Activated gamma-delta T cell treated with anti-CD3 and anti-CD28 coated beads, Interleukin-2, amount 50 U/mL, for 16 hours (primary cell): ENCODE measurements around the gene MRM2.

Experiments
- DNase-seq: peaks from one replicate; pipeline ENCODE4 v3.0.0-alpha.2; 2020; ENCODE audit warnings: low read depth

Gene MRM2

GRCh38 chr7:2247141-2247995 is 5.4 kb upstream of the MRM2 start:
- DNase-seq, result no peak

DNA sequence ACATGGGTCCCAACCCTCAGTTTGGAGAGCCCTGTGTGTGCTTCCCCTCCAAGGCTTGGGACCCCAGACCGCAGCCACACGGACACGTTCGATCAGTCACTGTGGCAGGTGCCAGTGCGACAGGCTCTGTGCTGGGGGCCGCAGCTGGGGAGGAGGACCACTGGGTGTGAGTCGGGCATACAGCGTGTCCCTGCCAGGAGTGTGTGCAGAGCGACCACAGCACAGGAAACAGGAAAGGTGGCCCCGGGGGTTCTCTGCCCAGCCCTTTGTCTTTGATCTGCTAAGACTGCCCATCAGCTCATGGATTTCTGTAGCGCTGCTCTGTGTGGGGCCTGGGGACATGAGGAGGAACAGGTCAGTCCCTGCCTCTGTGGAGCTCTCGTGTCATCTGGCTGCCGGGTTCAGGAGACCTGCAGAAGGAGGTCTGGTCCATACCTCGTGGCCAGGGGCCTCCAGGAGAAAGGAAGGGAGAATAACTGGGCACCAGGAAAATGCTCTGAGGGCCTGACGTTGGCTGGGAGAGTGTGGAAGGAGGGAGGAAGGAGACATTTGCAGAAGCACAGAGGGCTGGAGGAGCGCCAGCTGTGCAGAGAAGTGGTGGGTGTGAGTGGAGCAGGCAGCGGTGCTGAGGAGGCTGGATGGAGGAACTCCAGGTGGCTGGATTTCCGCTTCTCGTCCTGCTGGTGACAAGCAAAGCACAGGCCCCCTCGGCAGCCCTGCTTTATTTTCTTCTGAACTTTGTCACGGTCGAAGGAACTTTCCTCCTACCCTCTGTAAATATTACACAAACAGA is 4.1 kb upstream of the MRM2 start:
- no peak for DNase-seq

DNA sequence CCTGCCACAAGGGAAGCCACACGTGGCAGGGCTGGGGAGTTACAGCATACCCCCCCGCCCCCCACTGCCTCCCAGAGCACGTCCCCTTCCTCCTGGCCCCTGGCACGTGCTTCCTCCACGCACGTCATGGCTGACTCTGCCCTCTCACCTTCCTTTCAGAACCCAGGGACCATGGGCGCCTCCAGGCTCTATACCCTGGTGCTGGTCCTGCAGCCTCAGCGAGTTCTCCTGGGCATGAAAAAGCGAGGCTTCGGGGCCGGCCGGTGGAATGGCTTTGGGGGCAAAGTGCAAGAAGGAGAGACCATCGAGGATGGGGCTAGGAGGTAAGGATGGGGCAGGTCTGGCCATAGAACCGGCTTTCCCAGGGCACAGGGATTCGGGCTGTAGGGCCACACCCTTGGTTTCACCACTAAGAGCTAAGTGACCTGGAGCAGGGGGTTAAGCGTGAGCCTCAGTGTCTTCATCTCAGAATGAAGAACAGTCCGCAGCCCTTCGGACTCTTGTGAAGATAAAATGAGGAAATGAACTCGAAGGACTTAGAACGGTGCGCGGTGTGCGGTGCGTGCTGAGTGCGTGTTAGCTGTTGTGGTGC is 2.5 kb upstream of the MRM2 start:
- DNase-seq, result no peak

DNA sequence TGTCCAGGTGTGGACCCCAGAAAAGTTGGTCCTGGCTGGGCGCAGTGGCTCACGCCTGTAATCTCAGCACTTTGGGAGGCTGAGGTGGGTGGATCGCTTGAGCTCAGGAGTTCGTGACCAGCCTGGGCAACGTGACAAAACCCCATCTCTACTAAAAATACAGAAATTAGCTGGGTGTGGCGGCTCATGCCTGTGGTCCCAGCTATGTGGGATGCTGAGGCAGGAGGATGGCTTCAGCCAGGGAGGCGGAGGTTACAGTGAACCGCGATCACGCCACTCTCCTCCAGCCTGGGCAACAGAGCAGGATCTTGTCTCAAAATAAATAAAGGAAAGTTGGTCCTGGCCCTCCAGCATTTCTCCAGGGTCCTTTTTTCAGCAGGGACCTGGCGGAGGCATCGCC is 1.5 kb upstream of the MRM2 start:
- DNase-seq, result no peak

- no peak for DNase-seq
Measured at GRCh38 chr7:2242541-2243429, 780 bp upstream of the MRM2 start.

DNA sequence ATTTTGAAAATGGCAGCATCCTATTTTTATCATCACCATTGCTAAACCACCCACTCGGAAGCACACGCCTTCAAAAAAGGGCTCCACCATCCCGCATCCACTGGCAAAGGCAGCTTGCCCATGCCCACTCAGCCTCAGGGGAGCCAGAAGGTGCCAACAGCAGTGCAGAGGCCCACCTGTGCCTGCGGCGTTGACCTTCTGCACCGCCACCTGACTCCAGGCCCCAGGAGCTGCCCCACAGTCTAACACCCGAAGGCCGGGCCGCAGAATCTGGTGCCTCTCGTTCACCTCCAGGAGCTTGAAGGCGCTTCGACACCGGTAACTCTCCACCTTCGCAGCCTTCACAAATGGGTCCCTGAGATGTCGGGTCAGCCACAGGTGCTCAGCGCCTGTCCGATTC is 2.8 kb downstream of the MRM2 start:
- no peak for DNase-seq

DNA sequence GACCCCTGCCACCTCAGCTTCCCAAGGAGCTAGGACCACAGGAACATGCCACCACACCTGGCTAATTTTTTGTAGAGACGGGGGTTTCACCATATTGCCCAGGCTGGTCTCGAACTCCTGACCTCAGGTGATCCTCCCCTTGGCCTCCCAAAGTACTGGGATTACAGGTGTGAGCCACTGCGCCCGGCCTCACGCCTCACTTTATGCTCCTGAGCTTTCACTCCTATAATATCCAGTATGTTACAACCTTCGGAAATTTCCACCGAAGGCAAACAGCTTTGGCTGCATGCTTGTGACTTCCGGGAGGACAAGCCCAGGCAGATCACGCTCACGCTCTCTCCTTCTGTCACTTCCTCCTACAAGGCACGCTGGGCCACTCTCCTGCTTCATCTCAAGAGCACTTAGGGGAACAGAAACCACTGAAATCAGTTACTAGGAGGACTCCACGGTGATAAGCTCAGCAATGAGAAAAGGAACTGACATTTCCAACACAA is 4.8 kb downstream of the MRM2 start:
- no peak for DNase-seq

DNA sequence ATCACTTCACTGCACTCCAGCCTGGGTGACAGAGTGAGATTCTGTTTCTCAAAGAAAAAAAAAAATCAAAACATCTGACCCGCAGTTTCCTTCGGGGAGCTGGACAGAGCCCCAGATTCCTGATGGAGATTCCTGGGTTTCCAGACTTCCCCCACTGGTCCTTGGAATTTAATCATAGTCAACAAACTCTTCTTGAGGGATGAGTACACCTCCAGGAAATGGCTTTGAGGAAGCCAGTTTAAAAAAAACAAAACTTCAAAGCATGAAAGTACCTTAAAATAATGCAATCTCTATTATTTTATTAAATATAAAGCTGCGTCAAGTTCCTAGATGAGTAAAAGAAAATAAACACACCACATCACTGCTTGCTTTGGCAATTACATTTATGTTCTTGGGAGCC is 8.1 kb downstream of the MRM2 start:
- no peak for DNase-seq

GRCh38 chr7:2232766-2233520 is 9.1 kb downstream of the MRM2 start, which contains the start of gene MAD1L1:
Gene MAD1L1 (minus strand): TSS chr7:2232945. CDS start chr7:2230133, 2,812 bp downstream.
- DNase-seq, result peak; percentile 81

GRCh38 chr7:2231992-2232765 is 9.8 kb downstream of the MRM2 start:
- no peak for DNase-seq

- no peak for DNase-seq
Measured at GRCh38 chr7:2230882-2231281, 11.1 kb downstream of the MRM2 start.

GRCh38 chr7:2230226-2230625 is 11.8 kb downstream of the MRM2 start:
- no peak for DNase-seq

DNA sequence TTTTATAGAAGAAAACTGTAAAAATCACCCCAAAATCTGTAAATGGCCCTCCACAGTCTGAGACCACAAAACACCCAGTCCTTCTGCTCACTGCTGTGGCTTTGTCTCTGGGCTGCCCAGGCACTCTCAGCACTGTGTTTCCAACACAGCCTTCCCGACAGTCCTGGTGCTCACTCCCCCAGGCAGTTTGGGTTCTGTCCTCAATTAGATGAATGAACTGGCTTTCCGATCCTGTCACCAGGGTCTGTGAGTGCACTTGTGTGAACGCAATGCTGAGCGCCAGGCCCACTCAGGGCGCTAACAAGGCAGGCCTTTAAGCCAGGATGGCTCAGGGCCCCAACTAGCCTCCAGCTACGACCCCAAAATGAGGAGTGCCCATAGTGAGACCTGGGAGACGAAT is 12.5 kb downstream of the MRM2 start:
- no peak for DNase-seq

- DNase-seq, result no peak
Measured at GRCh38 chr7:2228921-2229320, 13.1 kb downstream of the MRM2 start.

- DNase-seq, result no peak
Measured at GRCh38 chr7:2227699-2228098, 14.3 kb downstream of the MRM2 start.

- no peak for DNase-seq
Measured at GRCh38 chr7:2225830-2226229, 16.2 kb downstream of the MRM2 start.

GRCh38 chr7:2225336-2225735 is 16.7 kb downstream of the MRM2 start:
- DNase-seq, result no peak

DNA sequence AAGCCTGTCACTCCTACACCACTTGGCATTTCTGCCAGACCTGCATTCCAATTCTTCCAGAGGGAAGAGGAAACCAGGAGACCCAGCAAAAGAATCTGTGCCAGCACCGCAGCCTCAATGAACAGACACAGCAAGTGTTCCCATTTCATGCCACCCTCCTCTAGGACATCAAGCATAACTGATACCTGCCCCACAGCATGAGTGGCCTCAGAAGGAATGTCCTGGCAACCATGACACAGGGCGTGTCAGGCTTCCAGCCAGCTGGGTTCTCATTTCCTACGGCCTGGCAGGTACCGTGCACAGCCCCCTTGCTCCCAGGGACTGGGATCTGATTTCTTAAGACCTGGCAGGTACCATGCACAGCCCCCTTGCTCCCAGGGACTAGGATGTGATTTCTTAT is 17.1 kb downstream of the MRM2 start:
- DNase-seq, result no peak

GRCh38 chr7:2224491-2224928 is 17.5 kb downstream of the MRM2 start:
- no peak for DNase-seq

DNA sequence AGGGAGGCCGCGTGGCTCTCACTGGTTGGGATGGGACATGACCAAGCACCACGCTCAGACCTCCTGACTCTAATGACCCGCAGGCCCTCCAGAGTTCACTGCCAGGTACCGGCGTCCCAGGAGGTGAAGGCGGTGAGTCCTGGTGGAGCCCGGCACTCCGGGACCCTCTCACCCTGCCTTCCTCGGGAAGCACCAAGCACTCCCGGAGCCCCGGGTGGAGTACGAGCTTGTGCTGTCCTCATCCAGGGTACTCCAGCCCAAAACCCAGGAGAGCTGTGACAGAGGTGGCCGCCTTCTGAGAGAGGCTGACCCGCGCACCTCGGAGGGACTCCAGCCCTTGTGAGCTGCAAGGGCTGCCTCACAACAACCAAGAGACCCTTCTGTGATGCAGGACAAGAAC is 18.7 kb downstream of the MRM2 start:
- DNase-seq, result no peak
